Nephron (organoid): ENCODE measurements around the gene VWDE.

Source experiments
- H3K27ac Mint-ChIP-seq, 3 experiments: 2 replicates each; pipeline ENCODE4 v1.8.0; 2020; ENCODE audit warnings: mixed read lengths in 3 of 3, mild to moderate bottlenecking in 2 of 3, moderate library complexity in 1 of 3
- H3K27me3 Mint-ChIP-seq: 2 replicates; pipeline ENCODE4 v1.8.0; 2021; ENCODE audit warnings: low read depth, mild to moderate bottlenecking, moderate library complexity, mixed read lengths
- H3K36me3 Mint-ChIP-seq: 2 replicates; pipeline ENCODE4 v1.8.0; 2020; ENCODE audit warnings: low read depth, mixed read lengths
- H3K4me1 Mint-ChIP-seq: 2 replicates; pipeline ENCODE4 v1.8.0; 2020; ENCODE audit warnings: mixed read lengths
- H3K4me3 Mint-ChIP-seq, 3 experiments: 2 replicates each; pipeline ENCODE4 v1.8.0; 2020; ENCODE audit warnings: mild to moderate bottlenecking in 3 of 3, mixed read lengths in 3 of 3, moderate library complexity in 2 of 3
- H3K9me3 Mint-ChIP-seq: 2 replicates; pipeline ENCODE4 v1.8.0; 2020; ENCODE audit warnings: mixed read lengths
- CTCF ChIP-seq, 3 experiments: fragments of 200-600 bp; sonication (generic); IDR thresholded peaks; one replicate each; pipeline ENCODE4 v1.5.0; 2021; ENCODE audit warnings: antibody characterized with exemption in 3 of 3; ENCODE audit not compliant: unreplicated experiment in 3 of 3

The VWDE gene

GRCh38 chr7:12314199-12314598 is 89.5 kb downstream of the VWDE start:
- Mint-ChIP-seq H3K36me3 (no peaks in the 10 kb centered on the region), H3K4me1 (no peaks in the 10 kb centered on the region), H3K27ac (no peak overlapping the region), H3K4me3 (no peak overlapping the region), H3K27me3 (no peaks in the 10 kb centered on the region), H3K9me3 (no peaks in the 10 kb centered on the region)
- TF ChIP-seq CTCF (IDR thresholded peaks at IDR 0.05; ENCODE audit: unreplicated experiment in 3 of 3): no peak

GRCh38 chr7:12305502-12305901 is 98.2 kb downstream of the VWDE start:
- no peaks in the 10 kb centered on the region for H3K27me3 Mint-ChIP-seq

GRCh38 chr7:12303495-12303894 is 100.2 kb downstream of the VWDE start:
- Mint-ChIP-seq H3K9me3 (peaks cover 5% of the 10 kb centered on the region), H3K4me1 (peaks cover 8% of the 10 kb centered on the region), H3K4me3 (no peak overlapping the region), H3K36me3 (no peaks in the 10 kb centered on the region), H3K27me3 (no peaks in the 10 kb centered on the region), H3K27ac (peak overlapping the region in 1 of 3 experiments; percentile 59)
- no peak for TF ChIP-seq CTCF (IDR thresholded peaks at IDR 0.05; ENCODE audit: unreplicated experiment in 3 of 3)

More at GRCh38 chr7:12305502-12305901, 98.2 kb downstream of the VWDE start:
- H3K36me3 Mint-ChIP-seq: no peaks in the 10 kb centered on the region
- no peak for TF ChIP-seq CTCF (IDR thresholded peaks at IDR 0.05; ENCODE audit: unreplicated experiment in 3 of 3)
- peaks cover 5% of the 10 kb centered on the region for H3K9me3 Mint-ChIP-seq
- no peak overlapping the region for H3K27ac Mint-ChIP-seq
- no peak overlapping the region for H3K4me3 Mint-ChIP-seq
- H3K4me1 Mint-ChIP-seq: peaks cover 8% of the 10 kb centered on the region

- Mint-ChIP-seq H3K4me1 (peaks cover 8% of the 10 kb centered on the region), H3K27me3 (no peaks in the 10 kb centered on the region), H3K36me3 (no peaks in the 10 kb centered on the region), H3K4me3 (no peak overlapping the region), H3K27ac (peak overlapping the region in 1 of 3 experiments; percentile 59), H3K9me3 (peaks cover 5% of the 10 kb centered on the region)
- TF ChIP-seq CTCF (IDR thresholded peaks at IDR 0.05; ENCODE audit: unreplicated experiment in 3 of 3): no peak
Observed at GRCh38 chr7:12303062-12303461, 100.6 kb downstream of the VWDE start.

GRCh38 chr7:12300415-12300814 is 103.2 kb downstream of the VWDE start:
- TF ChIP-seq CTCF (IDR thresholded peaks at IDR 0.05; ENCODE audit: unreplicated experiment in 3 of 3): no peak
- Mint-ChIP-seq H3K27me3 (no peaks in the 10 kb centered on the region), H3K4me1 (peaks cover 8% of the 10 kb centered on the region)

GRCh38 chr7:12299367-12299766 is 104.3 kb downstream of the VWDE start:
- Mint-ChIP-seq H3K36me3 (no peaks in the 10 kb centered on the region), H3K4me3 (no peak overlapping the region), H3K9me3 (peaks cover 5% of the 10 kb centered on the region), H3K4me1 (peaks cover 8% of the 10 kb centered on the region), H3K27ac (no peak overlapping the region), H3K27me3 (no peaks in the 10 kb centered on the region)
- TF ChIP-seq CTCF (IDR thresholded peaks at IDR 0.05; ENCODE audit: unreplicated experiment in 3 of 3): no peak

More at GRCh38 chr7:12300415-12300814, 103.2 kb downstream of the VWDE start:
- Mint-ChIP-seq H3K27ac (no peak overlapping the region), H3K36me3 (no peaks in the 10 kb centered on the region), H3K4me3 (no peak overlapping the region), H3K9me3 (peaks cover 5% of the 10 kb centered on the region)
